Body of pancreas (tissue), 4 donors: ENCODE measurements around the gene ZFAND5. TPM values are rescaled to one million over a fixed set of nuclear protein-coding genes. Genes with fewer than 3 reads are reported as not detected.

ENCODE experiments used
- ATAC-seq: fragments of 150-250 bp; one replicate; pipeline ENCODE4 v1.9.1; 2016
- DNase-seq, 4 donors: peaks; one replicate each; pipeline ENCODE4 v3.0.0-alpha.2; 2019
- H3K27ac ChIP-seq, 4 donors: fragments of 200-600 bp; sonication (generic); 1 replicate in 3 of 4; 2 replicates in 1 of 4; pipeline versions ENCODE4 v1.5.1 to v1.6.1; 2016 to 2019; ENCODE audit warnings: mild to moderate bottlenecking in 1 of 4, mixed read lengths in 1 of 4, moderate library complexity in 1 of 4
- H3K27me3 ChIP-seq, 2 donors: fragments of 200-600 bp; sonication (generic); one replicate each; pipeline ENCODE4 v1.6.0; 2016; ENCODE audit warnings: mild to moderate bottlenecking in 1 of 2
- H3K36me3 ChIP-seq, 2 donors: fragments of 200-600 bp; sonication (generic); replicated peaks in 1 of 2; 2 replicates each; pipeline ENCODE4 v1.5.1; 2016; ENCODE audit warnings: low read depth in 2 of 2; ENCODE audit not compliant: insufficient read depth in 1 of 2
- H3K4me1 ChIP-seq: fragments of 200-600 bp; sonication (generic); one replicate; pipeline ENCODE4 v1.6.0; 2016
- H3K4me3 ChIP-seq, 2 donors: fragments of 200-600 bp; sonication (generic); 1 replicate in 1 of 2; 2 replicates in 1 of 2; pipeline ENCODE4 v1.5.1; 2016 to 2019
- H3K9me3 ChIP-seq, 3 donors: fragments of 200-600 bp; sonication (generic); 1 replicate in 2 of 3; 2 replicates in 1 of 3; pipeline ENCODE4 v1.5.1; 2016
- POLR2A ChIP-seq, 3 donors: fragments of 450-650 bp; IDR thresholded peaks; one replicate each; pipeline ENCODE4 v1.6.1; 2016; ENCODE audit warnings: antibody characterized with exemption in 3 of 3, mild to moderate bottlenecking in 2 of 3
- WGBS, 2 donors: methylation state at CpG; one replicate each; pipeline ENCODE4 v1.1.5; 2017; 5-methylcytosine and 5-hydroxymethylcytosine counted together
- intact Hi-C: fragments of 100-400 bp; cut with DNase I; formaldehyde crosslinking; loops from one replicate; pipeline ENCODE4 v1.15.1; 2023
- total RNA-seq, 2 donors: library from RNA; depleted of rRNA; stranded (reverse); fragments of >200 nt; gene quantifications; one replicate each; pipeline ENCODE4 v1.1.0, GENCODE V29; 2016
- TF ChIP-seq, protein P1 (sequence below), 7 experiments: fragments of 450-650 bp in 4 of 7; fragments of 200-600 bp in 3 of 7; sonication (generic) in 3 of 7; IDR thresholded peaks; one replicate each; pipeline ENCODE4 v1.5.1; 2016 to 2019; ENCODE audit warnings: antibody characterized with exemption in 7 of 7

ZFAND5 gene
- total RNA-seq, 2 donors from 2014 or later: 89.2 to 172 TPM

DNA sequence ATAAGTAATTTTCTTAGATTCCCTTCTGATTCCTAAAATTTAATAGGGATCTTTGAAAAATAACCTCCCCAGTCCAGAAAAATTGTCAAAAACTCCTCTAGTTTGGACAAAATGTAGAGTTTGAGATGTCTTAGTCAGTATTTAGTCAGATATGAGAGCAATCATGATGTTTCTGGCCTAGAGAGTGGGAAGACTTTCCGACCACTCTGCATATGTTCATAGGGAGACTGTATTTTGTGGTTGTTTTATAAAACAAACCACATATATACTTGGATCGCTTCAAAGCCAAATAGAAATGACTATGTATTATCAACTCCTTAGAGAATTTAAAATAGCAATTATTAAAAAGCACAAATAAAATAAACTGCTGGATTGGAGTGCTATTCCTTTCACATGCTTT lies 15.8 kb downstream of the ZFAND5 start:
- H3K4me3 ChIP-seq: no peak overlapping the region
- WGBS, 2 donors: 84 to 88% methylated on average over 2 of the region's 2 CpGs
- no peak for TF ChIP-seq POLR2A (IDR thresholded peaks at IDR 0.05)
- TF ChIP-seq, protein P1, sequence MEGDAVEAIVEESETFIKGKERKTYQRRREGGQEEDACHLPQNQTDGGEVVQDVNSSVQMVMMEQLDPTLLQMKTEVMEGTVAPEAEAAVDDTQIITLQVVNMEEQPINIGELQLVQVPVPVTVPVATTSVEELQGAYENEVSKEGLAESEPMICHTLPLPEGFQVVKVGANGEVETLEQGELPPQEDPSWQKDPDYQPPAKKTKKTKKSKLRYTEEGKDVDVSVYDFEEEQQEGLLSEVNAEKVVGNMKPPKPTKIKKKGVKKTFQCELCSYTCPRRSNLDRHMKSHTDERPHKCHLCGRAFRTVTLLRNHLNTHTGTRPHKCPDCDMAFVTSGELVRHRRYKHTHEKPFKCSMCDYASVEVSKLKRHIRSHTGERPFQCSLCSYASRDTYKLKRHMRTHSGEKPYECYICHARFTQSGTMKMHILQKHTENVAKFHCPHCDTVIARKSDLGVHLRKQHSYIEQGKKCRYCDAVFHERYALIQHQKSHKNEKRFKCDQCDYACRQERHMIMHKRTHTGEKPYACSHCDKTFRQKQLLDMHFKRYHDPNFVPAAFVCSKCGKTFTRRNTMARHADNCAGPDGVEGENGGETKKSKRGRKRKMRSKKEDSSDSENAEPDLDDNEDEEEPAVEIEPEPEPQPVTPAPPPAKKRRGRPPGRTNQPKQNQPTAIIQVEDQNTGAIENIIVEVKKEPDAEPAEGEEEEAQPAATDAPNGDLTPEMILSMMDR (IDR thresholded peaks at IDR 0.05): no peak
- H3K27me3 ChIP-seq: no peaks in the 10 kb centered on the region
- no peaks in the 10 kb centered on the region for H3K4me1 ChIP-seq
- intact Hi-C loops: no loop called here
- ATAC-seq: no peak
- DNase-seq: no peak
- no peak overlapping the region for H3K27ac ChIP-seq
- H3K9me3 ChIP-seq: no peaks in the 10 kb centered on the region
- no peaks in the 10 kb centered on the region for H3K36me3 ChIP-seq

DNA sequence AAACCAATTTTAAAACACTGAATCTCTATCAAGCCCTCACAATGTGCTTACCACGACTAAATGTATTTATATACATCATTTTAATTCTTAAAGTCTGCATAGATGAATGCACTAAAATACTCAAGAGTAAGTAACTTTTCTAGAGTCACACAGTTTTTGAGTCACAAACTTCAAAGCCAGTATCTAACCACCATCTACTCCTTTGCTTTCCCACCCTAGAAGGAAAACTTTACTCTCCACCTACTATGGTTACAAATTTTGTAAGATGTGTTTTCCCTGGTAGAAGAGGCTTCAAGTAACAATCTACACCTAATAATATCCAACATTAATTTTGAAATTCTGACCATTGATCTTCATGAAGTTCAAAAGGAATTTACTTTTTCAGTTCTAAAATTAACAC lies 18.7 kb downstream of the ZFAND5 start:
- Histone ChIP-seq H3K27me3 (no peaks in the 10 kb centered on the region), H3K27ac (no peak overlapping the region), H3K9me3 (no peaks in the 10 kb centered on the region), H3K36me3 (no peaks in the 10 kb centered on the region), H3K4me1 (peaks cover 10% of the 10 kb centered on the region), H3K4me3 (no peak overlapping the region)
- WGBS, 2 donors: 40 to 77% methylated on average over 1 of the region's 1 CpG
- DNase-seq: no peak
- intact Hi-C loops: no loop called here
- TF ChIP-seq, protein P1 (IDR thresholded peaks at IDR 0.05): no peak
- TF ChIP-seq POLR2A (IDR thresholded peaks at IDR 0.05): no peak
- no peak for ATAC-seq

DNA sequence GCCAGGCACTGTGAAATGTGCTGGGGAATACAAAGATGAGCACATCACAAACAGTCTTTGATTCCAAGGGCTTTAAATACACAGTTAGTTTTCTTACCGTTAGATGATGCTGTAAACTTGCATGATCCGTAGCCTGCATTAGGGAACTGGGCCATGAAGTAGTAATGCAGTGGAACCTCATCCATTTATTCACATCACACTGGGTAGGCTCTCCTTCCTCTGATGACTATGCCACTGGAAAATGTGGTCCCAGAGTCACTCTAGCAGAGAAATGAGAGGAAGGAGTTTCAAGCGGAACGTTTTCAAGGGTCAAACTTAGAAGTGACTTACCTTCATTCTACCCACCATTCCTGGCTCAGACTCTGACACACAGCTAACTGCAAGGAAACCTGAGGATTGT lies 26.4 kb downstream of the ZFAND5 start:
- no peak for ATAC-seq
- intact Hi-C loops: no loop called here
- H3K27me3 ChIP-seq: no peaks in the 10 kb centered on the region
- no peak overlapping the region for H3K27ac ChIP-seq
- 80 to 96% methylated on average over 4 of the region's 4 CpGs for WGBS, 2 donors
- H3K9me3 ChIP-seq: no peaks in the 10 kb centered on the region
- no peak for DNase-seq
- H3K4me1 ChIP-seq: peaks cover 10% of the 10 kb centered on the region
- TF ChIP-seq, protein P1 (IDR thresholded peaks at IDR 0.05): no peak
- H3K4me3 ChIP-seq: no peak overlapping the region
- H3K36me3 ChIP-seq: no peaks in the 10 kb centered on the region

DNA sequence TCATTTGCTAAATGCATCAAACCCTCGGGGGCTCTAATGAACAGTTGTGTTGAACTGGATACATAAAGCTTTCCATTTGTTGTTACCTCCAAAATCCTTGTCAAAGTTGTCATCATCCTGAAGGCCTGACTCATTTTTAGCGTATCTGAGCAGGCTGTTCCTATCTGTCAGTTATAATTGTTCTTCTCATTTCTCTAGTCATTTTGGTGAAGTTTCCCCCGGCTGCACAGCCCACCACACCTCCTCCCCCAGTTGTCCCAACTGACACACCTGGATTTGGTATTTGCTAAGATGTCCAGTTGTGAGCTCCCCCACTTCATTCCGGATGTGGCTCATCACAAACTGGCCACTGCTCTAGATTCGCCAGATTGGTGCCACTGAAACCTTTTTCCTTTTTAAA lies 27.7 kb downstream of the ZFAND5 start:
- TF ChIP-seq POLR2A (IDR thresholded peaks at IDR 0.05): no peak
- TF ChIP-seq, protein P1 (IDR thresholded peaks at IDR 0.05): no peak
- no peaks in the 10 kb centered on the region for H3K36me3 ChIP-seq
- no peak overlapping the region for H3K4me3 ChIP-seq
- DNase-seq (no peak), ATAC-seq (no peak)
- H3K4me1 ChIP-seq: no peaks in the 10 kb centered on the region
- WGBS, 2 donors: 62 to 71% methylated on average over 5 of the region's 5 CpGs
- no peak overlapping the region for H3K27ac ChIP-seq
- H3K27me3 ChIP-seq: no peaks in the 10 kb centered on the region
- intact Hi-C loops: no loop called here
- no peaks in the 10 kb centered on the region for H3K9me3 ChIP-seq

DNA sequence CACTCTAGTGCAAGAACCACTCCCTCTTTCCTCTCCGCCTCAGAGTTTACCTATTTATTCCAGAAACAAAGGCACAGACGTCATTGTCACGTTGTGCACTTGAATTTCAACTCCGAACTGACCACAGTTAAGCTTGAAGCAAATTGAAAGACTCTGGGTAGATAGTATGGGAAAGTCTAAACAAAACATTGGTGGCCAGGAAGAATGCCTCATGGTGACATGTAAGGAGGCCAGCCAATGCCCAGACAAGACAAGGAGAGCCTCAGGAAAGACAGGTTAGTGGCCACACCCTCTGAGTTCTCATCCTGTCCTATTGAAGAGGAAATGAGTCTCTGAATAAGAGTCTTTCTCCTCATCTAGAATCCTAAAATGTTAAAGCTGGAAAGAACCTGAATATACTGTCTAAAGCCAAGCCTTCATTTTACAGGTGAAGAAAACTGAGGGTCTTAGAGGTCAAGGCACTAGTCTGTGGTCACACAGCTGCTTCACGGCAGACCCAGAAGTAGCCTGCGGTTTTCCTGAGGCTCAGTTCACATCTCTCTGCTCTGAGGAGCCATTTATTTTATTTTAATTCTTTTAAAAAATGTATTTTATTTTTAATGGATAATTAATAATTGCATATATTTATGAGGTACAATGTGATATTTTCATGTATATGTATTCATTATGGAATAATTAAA lies 30.2 kb downstream of the ZFAND5 start:
- H3K36me3 ChIP-seq: no peaks in the 10 kb centered on the region
- no peaks in the 10 kb centered on the region for H3K27me3 ChIP-seq
- DNase-seq: no peak
- no peaks in the 10 kb centered on the region for H3K9me3 ChIP-seq
- intact Hi-C loops: no loop called here
- no peak overlapping the region for H3K4me3 ChIP-seq
- H3K27ac ChIP-seq: no peak overlapping the region
- H3K4me1 ChIP-seq: no peaks in the 10 kb centered on the region
- no peak for ATAC-seq
- TF ChIP-seq, protein P1 (IDR thresholded peaks at IDR 0.05): no peak
- TF ChIP-seq POLR2A (IDR thresholded peaks at IDR 0.05): no peak
- WGBS, 2 donors: 86 to 89% methylated on average over 6 of the region's 6 CpGs
